Measurements from ENCODE around the gene AHNAK2.

DNA sequence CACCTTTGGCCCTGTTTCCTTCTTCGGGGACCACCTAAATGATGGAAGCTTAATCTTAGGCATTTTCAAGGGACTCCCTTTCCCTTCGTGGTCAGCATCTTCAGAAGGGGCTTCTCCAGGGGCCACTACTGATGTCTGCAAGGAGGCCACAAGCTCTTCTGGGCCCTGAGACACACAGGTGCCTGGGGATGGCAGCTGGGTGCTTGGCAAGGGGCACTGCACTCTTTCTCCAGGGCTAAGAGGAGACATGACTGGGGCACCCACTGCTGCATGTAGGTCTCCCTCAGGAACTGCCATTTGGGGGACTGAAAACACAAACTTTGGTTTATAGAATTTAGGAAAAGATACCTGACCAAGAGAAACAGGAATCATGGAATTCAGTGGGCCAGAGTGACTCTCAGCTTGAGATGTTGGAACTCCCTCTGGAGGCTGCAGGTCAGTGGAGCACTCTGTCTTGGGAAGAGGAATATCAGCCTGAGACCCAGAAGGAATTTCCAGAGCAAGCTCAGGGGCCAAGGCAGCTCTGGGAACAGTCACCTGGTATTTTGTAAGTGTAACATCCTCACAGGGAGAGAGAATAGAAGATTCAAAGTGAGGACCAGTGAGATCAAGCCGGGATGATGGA is 37.5 kb downstream of the AHNAK2 start:
- TF ChIP-seq, protein P1, sequence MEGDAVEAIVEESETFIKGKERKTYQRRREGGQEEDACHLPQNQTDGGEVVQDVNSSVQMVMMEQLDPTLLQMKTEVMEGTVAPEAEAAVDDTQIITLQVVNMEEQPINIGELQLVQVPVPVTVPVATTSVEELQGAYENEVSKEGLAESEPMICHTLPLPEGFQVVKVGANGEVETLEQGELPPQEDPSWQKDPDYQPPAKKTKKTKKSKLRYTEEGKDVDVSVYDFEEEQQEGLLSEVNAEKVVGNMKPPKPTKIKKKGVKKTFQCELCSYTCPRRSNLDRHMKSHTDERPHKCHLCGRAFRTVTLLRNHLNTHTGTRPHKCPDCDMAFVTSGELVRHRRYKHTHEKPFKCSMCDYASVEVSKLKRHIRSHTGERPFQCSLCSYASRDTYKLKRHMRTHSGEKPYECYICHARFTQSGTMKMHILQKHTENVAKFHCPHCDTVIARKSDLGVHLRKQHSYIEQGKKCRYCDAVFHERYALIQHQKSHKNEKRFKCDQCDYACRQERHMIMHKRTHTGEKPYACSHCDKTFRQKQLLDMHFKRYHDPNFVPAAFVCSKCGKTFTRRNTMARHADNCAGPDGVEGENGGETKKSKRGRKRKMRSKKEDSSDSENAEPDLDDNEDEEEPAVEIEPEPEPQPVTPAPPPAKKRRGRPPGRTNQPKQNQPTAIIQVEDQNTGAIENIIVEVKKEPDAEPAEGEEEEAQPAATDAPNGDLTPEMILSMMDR (IDR thresholded peaks at IDR 0.05) = no peak
- TF ChIP-seq EZH2 (IDR thresholded peaks at IDR 0.05; ENCODE audit: borderline replicate concordance, insufficient read depth, low read depth, low read length, poor library complexity, severe bottlenecking) = no peak
